Upper lobe of left lung (tissue), 6 donors: ENCODE data around the gene RAN. TPM values are rescaled to one million over a fixed set of nuclear protein-coding genes. Genes with fewer than 3 reads are reported as not detected.

Source experiments
- ATAC-seq, 2 donors: fragments of 200-7000 bp; cut with Tn5 transposase; one replicate each; pipeline ENCODE4 v1.9.1; 2022; ENCODE audit warnings: mild to moderate bottlenecking in 2 of 2, moderate library complexity in 2 of 2; ENCODE audit not compliant: low FRiP score in 2 of 2
- DNase-seq, 2 donors: peaks; one replicate each; pipeline ENCODE4 v3.0.0-alpha.2; 2019 to 2020
- H3K27ac ChIP-seq, 4 donors: fragments of 200-600 bp; sonication (generic); one replicate each; pipeline ENCODE4 v1.5.1; 2016 to 2019
- H3K27me3 ChIP-seq, 4 donors: fragments of 200-600 bp; sonication (generic); one replicate each; pipeline ENCODE4 v1.5.1; 2017 to 2019
- H3K36me3 ChIP-seq, 4 donors: fragments of 200-600 bp; sonication (generic); one replicate each; pipeline ENCODE4 v1.5.1; 2016 to 2019
- H3K4me1 ChIP-seq, 4 donors: fragments of 200-600 bp; sonication (generic); one replicate each; pipeline ENCODE4 v1.5.1; 2018 to 2019
- H3K4me3 ChIP-seq, 4 donors: fragments of 200-600 bp; sonication (generic); one replicate each; pipeline ENCODE4 v1.5.1; 2017 to 2019; ENCODE audit warnings: mild to moderate bottlenecking in 2 of 4, moderate library complexity in 1 of 4
- H3K9me3 ChIP-seq, 4 donors: fragments of 200-600 bp; sonication (generic); one replicate each; pipeline ENCODE4 v1.5.1; 2018 to 2019
- CTCF ChIP-seq, 6 experiments: fragments of 450-650 bp in 4 of 6; fragments of 200-600 bp in 2 of 6; sonication (generic) in 2 of 6; IDR thresholded peaks; one replicate each; pipeline ENCODE4 v1.5.1; 2016 to 2019; ENCODE audit warnings: antibody characterized with exemption in 6 of 6
- EP300 ChIP-seq, 4 donors: sonication (generic); formaldehyde crosslinking; IDR thresholded peaks; one replicate each; pipeline ENCODE4 v1.5.1; 2017; ENCODE audit warnings: antibody characterized with exemption in 4 of 4, control low read depth in 2 of 4
- POLR2A ChIP-seq, 4 donors: fragments of 450-650 bp; IDR thresholded peaks; one replicate each; pipeline ENCODE4 v1.5.1; 2016 to 2017; ENCODE audit warnings: antibody characterized with exemption in 4 of 4, mild to moderate bottlenecking in 2 of 4
- POLR2AphosphoS5 ChIP-seq, 2 donors: sonication (generic); formaldehyde crosslinking; IDR thresholded peaks; one replicate each; pipeline ENCODE4 v1.5.1; 2017; ENCODE audit warnings: antibody characterized with exemption in 2 of 2
- WGBS, 2 donors: methylation state at CpG; one replicate each; pipeline ENCODE4 v1.1.5; 2017 to 2018; 5-methylcytosine and 5-hydroxymethylcytosine counted together
- total RNA-seq, 6 donors: library from RNA; depleted of rRNA in 4 of 6; stranded (reverse); fragments of >200 nt in 4 of 6; gene quantifications; one replicate each; pipeline versions ENCODE4 v1.1.0 to v1.2.1, GENCODE V29; 2016 to 2021
- donor health status: DM: no; HTN: no; CAD: no; lungs with moderate emphysema.
- donor health status: DM: no; HTN: yes; CAD: no; lungs with severe emphysema.

The RAN gene
- total RNA-seq, 6 donors from 2014 or later: 75.4 to 406 (median 188) TPM

GRCh38 chr12:130909111-130909510 is 37.2 kb downstream of the RAN start:
- DNase-seq (peak in 1 of 2 donors; percentile 44), ATAC-seq (no peak)
- no peaks in the 10 kb centered on the region for H3K27me3 ChIP-seq
- TF ChIP-seq POLR2A (IDR thresholded peaks at IDR 0.05) (no peak), POLR2AphosphoS5 (IDR thresholded peaks at IDR 0.05) (no peak), CTCF (IDR thresholded peaks at IDR 0.05) (no peak), EP300 (IDR thresholded peaks at IDR 0.05) (no peak)
- H3K4me1 ChIP-seq: no peaks in the 10 kb centered on the region
- 88 to 93% methylated on average over 4 of the region's 4 CpGs for WGBS, 2 donors
- no peak overlapping the region for H3K4me3 ChIP-seq
- H3K27ac ChIP-seq: no peak overlapping the region
- peaks cover 0 to 5% (median 0%) of the 10 kb centered on the region in 4 donors for H3K9me3 ChIP-seq
- no peaks in the 10 kb centered on the region for H3K36me3 ChIP-seq

DNA sequence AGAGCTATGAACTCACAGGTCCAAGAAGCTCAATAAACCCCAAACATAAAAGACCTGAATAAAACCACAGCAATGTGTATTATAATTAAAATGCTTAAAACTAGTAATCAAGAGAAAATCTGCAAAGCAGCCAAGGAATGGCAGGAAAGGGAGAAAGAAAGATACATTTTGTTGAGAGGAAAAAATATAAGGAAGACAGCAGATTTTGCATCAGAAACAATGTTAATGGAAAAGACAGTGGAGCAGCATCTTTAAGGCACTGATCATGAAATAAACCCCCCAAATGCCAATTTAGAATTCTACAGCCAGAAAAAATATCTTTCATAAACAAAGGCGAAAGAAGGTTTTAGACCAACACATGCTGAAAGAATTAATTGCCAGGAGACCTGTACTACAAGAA is 39.3 kb downstream of the RAN start:
- 55 to 95% methylated on average over 1 of the region's 1 CpG for WGBS, 2 donors
- H3K4me1 ChIP-seq: peaks cover 0 to 5% (median 2%) of the 10 kb centered on the region in 4 donors

GRCh38 chr12:130911933-130912332 is 40.1 kb downstream of the RAN start:
- TF ChIP-seq POLR2A (IDR thresholded peaks at IDR 0.05) (no peak), EP300 (IDR thresholded peaks at IDR 0.05) (no peak), POLR2AphosphoS5 (IDR thresholded peaks at IDR 0.05) (no peak), CTCF (IDR thresholded peaks at IDR 0.05) (no peak)
- Histone ChIP-seq H3K27me3 (no peaks in the 10 kb centered on the region), H3K27ac (no peak overlapping the region), H3K9me3 (peaks cover 0 to 5% (median 0%) of the 10 kb centered on the region in 4 donors), H3K36me3 (no peaks in the 10 kb centered on the region), H3K4me1 (peaks cover 0 to 12% (median 6%) of the 10 kb centered on the region in 4 donors), H3K4me3 (no peak overlapping the region)
- ATAC-seq (no peak), DNase-seq (no peak)

More for the DNA sequence above, 39.3 kb downstream of the RAN start:
- DNase-seq: no peak
- Histone ChIP-seq H3K9me3 (peaks cover 0 to 5% (median 0%) of the 10 kb centered on the region in 4 donors), H3K27me3 (no peaks in the 10 kb centered on the region), H3K4me3 (no peak overlapping the region), H3K27ac (no peak overlapping the region), H3K36me3 (no peaks in the 10 kb centered on the region)
- TF ChIP-seq POLR2AphosphoS5 (IDR thresholded peaks at IDR 0.05) (no peak), CTCF (IDR thresholded peaks at IDR 0.05) (no peak), EP300 (IDR thresholded peaks at IDR 0.05) (no peak), POLR2A (IDR thresholded peaks at IDR 0.05) (no peak)
- ATAC-seq: no peak

DNA sequence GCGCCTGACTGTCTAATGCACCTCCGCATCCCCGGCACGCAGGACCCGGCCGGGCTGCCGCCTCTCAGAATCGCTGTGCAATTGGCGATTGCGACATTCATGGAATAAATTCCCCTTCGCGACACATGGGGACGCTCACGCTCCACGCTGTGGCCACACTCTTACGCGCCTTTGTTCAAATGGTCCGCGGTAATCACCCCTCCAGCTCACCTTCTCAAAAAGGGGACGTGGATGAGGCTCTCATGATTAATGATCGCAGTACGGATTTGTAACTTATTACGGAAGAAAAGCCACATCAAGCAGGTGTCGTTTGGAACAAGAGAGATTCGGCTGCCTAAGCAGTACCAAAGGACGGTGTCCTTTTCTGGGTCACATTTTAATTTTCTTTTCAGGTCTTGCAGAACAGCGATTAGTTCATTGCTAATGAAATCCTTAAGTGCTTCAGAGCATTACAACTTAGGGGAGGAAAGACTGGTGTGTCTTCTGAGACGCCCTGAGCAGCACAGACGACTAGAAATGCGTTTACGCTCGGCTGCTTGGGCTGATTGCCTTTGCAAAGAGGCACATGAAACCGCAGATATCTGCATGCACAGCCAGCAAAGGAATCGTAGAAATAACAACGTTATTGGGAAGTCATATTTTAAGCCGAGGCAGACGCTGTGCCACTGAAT is 44.5 kb downstream of the RAN start:
- ATAC-seq: peak; percentile 83 to 88
- TF ChIP-seq CTCF (IDR thresholded peaks at IDR 0.05) (peak; percentile 79 to 97 (median 92)), POLR2AphosphoS5 (IDR thresholded peaks at IDR 0.05) (peak in 1 of 2 donors; percentile 17), POLR2A (IDR thresholded peaks at IDR 0.05) (no peak)
- Histone ChIP-seq H3K4me1 (peaks cover 7 to 19% (median 14%) of the 10 kb centered on the region in 4 donors), H3K27ac (no peak overlapping the region), H3K9me3 (peaks cover 0 to 2% (median 0%) of the 10 kb centered on the region in 4 donors), H3K4me3 (peak overlapping the region in 3 of 4 donors; percentile 20 to 38 (median 33)), H3K27me3 (no peaks in the 10 kb centered on the region), H3K36me3 (no peaks in the 10 kb centered on the region)
- WGBS, 2 donors: 22 to 24% methylated on average over 36 of the region's 37 CpGs
- DNase-seq: peak; percentile 60 to 62

DNA sequence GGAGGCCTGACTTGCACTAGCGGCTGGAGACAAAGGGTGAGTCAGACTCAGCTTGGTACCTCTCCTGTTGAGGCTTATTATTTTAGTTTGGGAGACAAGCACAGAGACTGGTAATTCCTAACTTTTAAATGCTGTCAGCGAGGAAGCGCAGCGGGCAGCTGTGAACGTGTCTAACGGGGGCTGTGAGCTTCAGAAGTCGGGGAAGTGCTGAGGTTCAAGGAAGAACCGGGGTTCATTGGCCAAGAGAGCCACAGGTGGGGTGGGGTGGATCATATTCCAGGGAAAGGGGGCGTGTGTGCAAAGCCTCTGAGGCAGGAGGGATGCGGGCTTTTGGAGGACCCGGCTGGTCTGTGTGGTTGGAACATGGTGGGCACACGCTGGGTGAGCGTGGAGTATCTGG is 45.7 kb downstream of the RAN start:
- TF ChIP-seq EP300 (IDR thresholded peaks at IDR 0.05): no peak
- TF ChIP-seq POLR2AphosphoS5 (IDR thresholded peaks at IDR 0.05): no peak
- TF ChIP-seq CTCF (IDR thresholded peaks at IDR 0.05): no peak
- no peak for TF ChIP-seq POLR2A (IDR thresholded peaks at IDR 0.05)
- 94% methylated on average over 13 of the region's 13 CpGs for WGBS, 2 donors
- Histone ChIP-seq H3K27me3 (no peaks in the 10 kb centered on the region), H3K27ac (no peak overlapping the region), H3K4me1 (peaks cover 10 to 21% (median 14%) of the 10 kb centered on the region in 4 donors), H3K9me3 (no peaks in the 10 kb centered on the region), H3K4me3 (no peak overlapping the region), H3K36me3 (no peaks in the 10 kb centered on the region)
- no peak for ATAC-seq
- no peak for DNase-seq
